ENCODE measurements around the gene TNIK.

TNIK gene

DNA sequence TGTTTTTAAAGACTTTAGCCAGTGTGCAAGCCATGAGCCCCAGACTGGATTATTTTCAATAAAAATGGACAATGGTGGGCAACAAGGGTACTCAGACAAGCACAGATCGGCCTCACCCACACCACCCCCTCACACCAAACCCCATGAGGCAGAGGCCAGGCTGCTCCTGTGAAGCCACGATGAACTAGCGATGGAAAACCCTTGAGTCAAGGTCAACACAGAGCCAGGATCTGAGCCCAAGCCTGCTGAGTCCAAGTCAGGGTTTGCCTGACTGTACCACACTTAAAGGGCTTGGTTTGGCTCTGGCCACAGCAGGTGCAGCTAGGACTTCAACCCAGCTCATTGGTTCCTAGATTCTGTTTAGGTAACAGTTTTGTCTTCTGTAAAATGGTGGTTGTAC, 302.2 kb downstream of the TNIK start:
- TF ChIP-seq POLR2AphosphoS5 (IDR thresholded peaks at IDR 0.05; ENCODE audit: low read depth, low read length) = no peak
- TF ChIP-seq, protein P1, sequence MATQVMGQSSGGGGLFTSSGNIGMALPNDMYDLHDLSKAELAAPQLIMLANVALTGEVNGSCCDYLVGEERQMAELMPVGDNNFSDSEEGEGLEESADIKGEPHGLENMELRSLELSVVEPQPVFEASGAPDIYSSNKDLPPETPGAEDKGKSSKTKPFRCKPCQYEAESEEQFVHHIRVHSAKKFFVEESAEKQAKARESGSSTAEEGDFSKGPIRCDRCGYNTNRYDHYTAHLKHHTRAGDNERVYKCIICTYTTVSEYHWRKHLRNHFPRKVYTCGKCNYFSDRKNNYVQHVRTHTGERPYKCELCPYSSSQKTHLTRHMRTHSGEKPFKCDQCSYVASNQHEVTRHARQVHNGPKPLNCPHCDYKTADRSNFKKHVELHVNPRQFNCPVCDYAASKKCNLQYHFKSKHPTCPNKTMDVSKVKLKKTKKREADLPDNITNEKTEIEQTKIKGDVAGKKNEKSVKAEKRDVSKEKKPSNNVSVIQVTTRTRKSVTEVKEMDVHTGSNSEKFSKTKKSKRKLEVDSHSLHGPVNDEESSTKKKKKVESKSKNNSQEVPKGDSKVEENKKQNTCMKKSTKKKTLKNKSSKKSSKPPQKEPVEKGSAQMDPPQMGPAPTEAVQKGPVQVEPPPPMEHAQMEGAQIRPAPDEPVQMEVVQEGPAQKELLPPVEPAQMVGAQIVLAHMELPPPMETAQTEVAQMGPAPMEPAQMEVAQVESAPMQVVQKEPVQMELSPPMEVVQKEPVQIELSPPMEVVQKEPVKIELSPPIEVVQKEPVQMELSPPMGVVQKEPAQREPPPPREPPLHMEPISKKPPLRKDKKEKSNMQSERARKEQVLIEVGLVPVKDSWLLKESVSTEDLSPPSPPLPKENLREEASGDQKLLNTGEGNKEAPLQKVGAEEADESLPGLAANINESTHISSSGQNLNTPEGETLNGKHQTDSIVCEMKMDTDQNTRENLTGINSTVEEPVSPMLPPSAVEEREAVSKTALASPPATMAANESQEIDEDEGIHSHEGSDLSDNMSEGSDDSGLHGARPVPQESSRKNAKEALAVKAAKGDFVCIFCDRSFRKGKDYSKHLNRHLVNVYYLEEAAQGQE (IDR thresholded peaks at IDR 0.05; ENCODE audit: insufficient read depth in 1 of 2, low read depth in 2 of 2, low read length in 2 of 2) = no peak
- TF ChIP-seq TAF1 (IDR thresholded peaks at IDR 0.05; ENCODE audit: borderline replicate concordance, insufficient read depth, low read length) = no peak
- no peak for TF ChIP-seq FOXP2 (optimal IDR thresholded peaks at IDR 0.05; ENCODE audit: borderline replicate concordance, extremely low read depth, extremely low read length, insufficient read depth)
- TF ChIP-seq SIN3A (IDR thresholded peaks at IDR 0.05; ENCODE audit: borderline replicate concordance, insufficient read depth, low read length) = no peak

GRCh38 chr3:171157286-171157685, 302.9 kb downstream of the TNIK start:
- TF ChIP-seq TAF1 (IDR thresholded peaks at IDR 0.05; ENCODE audit: borderline replicate concordance, insufficient read depth, low read length) = no peak
- TF ChIP-seq SIN3A (IDR thresholded peaks at IDR 0.05; ENCODE audit: borderline replicate concordance, insufficient read depth, low read length) = no peak
- TF ChIP-seq, protein P1 (IDR thresholded peaks at IDR 0.05; ENCODE audit: insufficient read depth in 1 of 2, low read depth in 2 of 2, low read length in 2 of 2) = no peak
- no peak for TF ChIP-seq FOXP2 (optimal IDR thresholded peaks at IDR 0.05; ENCODE audit: borderline replicate concordance, extremely low read depth, extremely low read length, insufficient read depth)
- TF ChIP-seq POLR2AphosphoS5 (IDR thresholded peaks at IDR 0.05; ENCODE audit: low read depth, low read length) = no peak

DNA sequence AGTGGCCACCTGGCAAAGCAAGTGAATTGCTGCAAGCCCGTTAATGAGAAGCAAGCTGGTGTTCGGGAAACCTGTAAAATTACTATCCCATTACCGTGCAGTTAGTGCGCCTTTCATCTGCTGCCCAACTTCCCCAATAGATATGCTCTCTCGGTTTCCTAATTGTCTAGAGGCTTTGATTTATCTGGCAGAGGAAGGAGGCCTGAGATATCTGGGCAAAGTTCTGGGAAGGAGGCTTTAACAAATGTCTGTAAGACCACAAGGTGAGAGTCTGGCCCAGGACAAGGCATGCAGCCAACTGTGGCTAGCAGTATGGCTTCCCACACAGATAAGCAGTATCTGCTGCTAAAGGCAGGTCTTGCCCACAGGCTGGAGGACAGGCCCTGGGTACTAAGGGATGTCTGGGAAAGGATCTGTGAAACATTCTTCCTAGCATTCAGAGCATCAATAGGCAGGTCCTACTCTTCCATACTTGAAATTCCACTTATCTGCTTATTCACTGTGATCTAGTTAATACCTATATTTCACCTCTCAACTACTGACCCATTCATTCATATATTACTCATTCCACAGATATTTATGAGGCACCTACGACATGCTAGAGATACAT, 303.7 kb downstream of the TNIK start:
- no peak for TF ChIP-seq SIN3A (IDR thresholded peaks at IDR 0.05; ENCODE audit: borderline replicate concordance, insufficient read depth, low read length)
- no peak for TF ChIP-seq TAF1 (IDR thresholded peaks at IDR 0.05; ENCODE audit: borderline replicate concordance, insufficient read depth, low read length)
- TF ChIP-seq POLR2AphosphoS5 (IDR thresholded peaks at IDR 0.05; ENCODE audit: low read depth, low read length) = no peak
- TF ChIP-seq, protein P1 (IDR thresholded peaks at IDR 0.05; ENCODE audit: insufficient read depth in 1 of 2, low read depth in 2 of 2, low read length in 2 of 2) = no peak
- no peak for TF ChIP-seq FOXP2 (optimal IDR thresholded peaks at IDR 0.05; ENCODE audit: borderline replicate concordance, extremely low read depth, extremely low read length, insufficient read depth)

GRCh38 chr3:171155122-171155700, 305.0 kb downstream of the TNIK start:
- TF ChIP-seq SIN3A (IDR thresholded peaks at IDR 0.05; ENCODE audit: borderline replicate concordance, insufficient read depth, low read length) (no peak), FOXP2 (optimal IDR thresholded peaks at IDR 0.05; ENCODE audit: borderline replicate concordance, extremely low read depth, extremely low read length, insufficient read depth) (no peak), POLR2AphosphoS5 (IDR thresholded peaks at IDR 0.05; ENCODE audit: low read depth, low read length) (no peak), TAF1 (IDR thresholded peaks at IDR 0.05; ENCODE audit: borderline replicate concordance, insufficient read depth, low read length) (no peak)
- TF ChIP-seq, protein P1 (IDR thresholded peaks at IDR 0.05; ENCODE audit: insufficient read depth in 1 of 2, low read depth in 2 of 2, low read length in 2 of 2) = no peak

All from PFSK-1 (cell line).